PC-3 (cell line): Measurements from ENCODE around the gene TBC1D2B.
"Not testable (repeated sequence)": the region's sequence is repeated elsewhere in the genome, so short reads cannot be mapped to it uniquely, and the experiment has no call there.

ENCODE experiments used
- CTCF ChIP-seq: fragments of 300-600 bp; sonication (generic); conservative IDR thresholded peaks from 2 replicates; pipeline ENCODE4 v1.5.1; 2017; ENCODE audit warnings: antibody characterized with exemption, low read depth, mild to moderate bottlenecking, low read length
- EZH2 ChIP-seq: fragments of 300-600 bp; sonication (generic); IDR thresholded peaks from one replicate; pipeline ENCODE4 v1.6.1; 2017; ENCODE audit warnings: antibody characterized with exemption, mild to moderate bottlenecking, low read length; ENCODE audit not compliant: unreplicated experiment
- EZH2phosphoT487 ChIP-seq: fragments of 300-600 bp; sonication (generic); IDR thresholded peaks from 2 replicates; pipeline ENCODE4 v1.6.1; 2018; ENCODE audit warnings: mild to moderate bottlenecking, antibody characterized with exemption, low read length, borderline replicate concordance

- not testable (repeated sequence) for TF ChIP-seq CTCF, EZH2, EZH2phosphoT487
These were observed 81.3 kb downstream of the TBC1D2B start for GRCh38 chr15:77996226-77996625.
